Measurements from ENCODE around the gene MAPKAPK3.

DNA sequence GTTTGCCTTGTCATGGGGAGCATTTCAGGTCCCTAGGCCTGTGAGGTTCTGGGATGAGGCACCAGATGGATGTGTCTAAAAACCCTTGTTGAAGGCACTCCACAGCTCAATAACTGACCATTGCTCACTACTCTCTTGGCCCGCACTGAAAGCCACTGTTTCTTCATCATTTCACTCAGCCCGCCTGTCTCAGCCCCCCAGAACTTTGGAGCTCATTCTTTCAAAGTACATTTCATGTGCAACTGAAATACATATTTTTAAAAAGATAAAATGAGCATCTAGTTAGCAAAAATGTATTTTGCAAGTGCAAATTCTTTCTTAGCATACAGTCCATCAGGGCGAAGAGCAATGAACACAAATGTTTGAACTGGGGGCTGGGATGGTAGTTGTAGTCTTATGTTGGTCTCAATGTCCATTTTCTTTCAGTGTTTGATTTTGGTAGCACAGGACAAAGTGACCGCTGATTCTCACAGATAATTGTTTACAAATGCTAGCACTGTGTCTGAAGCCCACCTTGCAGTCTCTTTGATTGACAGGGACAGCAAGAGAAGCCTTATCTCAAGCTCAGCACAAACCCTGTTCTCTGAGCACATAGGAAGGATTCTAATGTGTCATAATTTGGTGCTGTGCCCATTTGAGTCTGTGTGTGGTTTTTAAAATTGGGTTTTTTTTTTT, 28.1 kb upstream of the MAPKAPK3 start:
- TF ChIP-seq, protein P1, sequence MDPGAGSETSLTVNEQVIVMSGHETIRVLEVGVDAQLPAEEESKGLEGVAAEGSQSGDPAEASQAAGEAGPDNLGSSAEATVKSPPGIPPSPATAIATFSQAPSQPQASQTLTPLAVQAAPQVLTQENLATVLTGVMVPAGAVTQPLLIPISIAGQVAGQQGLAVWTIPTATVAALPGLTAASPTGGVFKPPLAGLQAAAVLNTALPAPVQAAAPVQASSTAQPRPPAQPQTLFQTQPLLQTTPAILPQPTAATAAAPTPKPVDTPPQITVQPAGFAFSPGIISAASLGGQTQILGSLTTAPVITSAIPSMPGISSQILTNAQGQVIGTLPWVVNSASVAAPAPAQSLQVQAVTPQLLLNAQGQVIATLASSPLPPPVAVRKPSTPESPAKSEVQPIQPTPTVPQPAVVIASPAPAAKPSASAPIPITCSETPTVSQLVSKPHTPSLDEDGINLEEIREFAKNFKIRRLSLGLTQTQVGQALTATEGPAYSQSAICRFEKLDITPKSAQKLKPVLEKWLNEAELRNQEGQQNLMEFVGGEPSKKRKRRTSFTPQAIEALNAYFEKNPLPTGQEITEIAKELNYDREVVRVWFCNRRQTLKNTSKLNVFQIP (CRISPR knock-in tag; IDR thresholded peaks at IDR 0.05; ENCODE audit: borderline replicate concordance, low read depth): no peak
- TF ChIP-seq ARNTL (CRISPR knock-in tag; IDR thresholded peaks at IDR 0.05; ENCODE audit: borderline replicate concordance, low read depth): no peak
- no peak for TF ChIP-seq ZNF70 (CRISPR knock-in tag; IDR thresholded peaks at IDR 0.05)
- no peak for TF ChIP-seq ZC3H10 (CRISPR knock-in tag; IDR thresholded peaks at IDR 0.05)
- TF ChIP-seq, protein P2, sequence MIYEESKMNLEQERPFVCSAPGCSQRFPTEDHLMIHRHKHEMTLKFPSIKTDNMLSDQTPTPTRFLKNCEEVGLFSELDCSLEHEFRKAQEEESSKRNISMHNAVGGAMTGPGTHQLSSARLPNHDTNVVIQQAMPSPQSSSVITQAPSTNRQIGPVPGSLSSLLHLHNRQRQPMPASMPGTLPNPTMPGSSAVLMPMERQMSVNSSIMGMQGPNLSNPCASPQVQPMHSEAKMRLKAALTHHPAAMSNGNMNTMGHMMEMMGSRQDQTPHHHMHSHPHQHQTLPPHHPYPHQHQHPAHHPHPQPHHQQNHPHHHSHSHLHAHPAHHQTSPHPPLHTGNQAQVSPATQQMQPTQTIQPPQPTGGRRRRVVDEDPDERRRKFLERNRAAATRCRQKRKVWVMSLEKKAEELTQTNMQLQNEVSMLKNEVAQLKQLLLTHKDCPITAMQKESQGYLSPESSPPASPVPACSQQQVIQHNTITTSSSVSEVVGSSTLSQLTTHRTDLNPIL (CRISPR knock-in tag; IDR thresholded peaks at IDR 0.05; ENCODE audit: low read depth): no peak
- TF ChIP-seq, protein P3, sequence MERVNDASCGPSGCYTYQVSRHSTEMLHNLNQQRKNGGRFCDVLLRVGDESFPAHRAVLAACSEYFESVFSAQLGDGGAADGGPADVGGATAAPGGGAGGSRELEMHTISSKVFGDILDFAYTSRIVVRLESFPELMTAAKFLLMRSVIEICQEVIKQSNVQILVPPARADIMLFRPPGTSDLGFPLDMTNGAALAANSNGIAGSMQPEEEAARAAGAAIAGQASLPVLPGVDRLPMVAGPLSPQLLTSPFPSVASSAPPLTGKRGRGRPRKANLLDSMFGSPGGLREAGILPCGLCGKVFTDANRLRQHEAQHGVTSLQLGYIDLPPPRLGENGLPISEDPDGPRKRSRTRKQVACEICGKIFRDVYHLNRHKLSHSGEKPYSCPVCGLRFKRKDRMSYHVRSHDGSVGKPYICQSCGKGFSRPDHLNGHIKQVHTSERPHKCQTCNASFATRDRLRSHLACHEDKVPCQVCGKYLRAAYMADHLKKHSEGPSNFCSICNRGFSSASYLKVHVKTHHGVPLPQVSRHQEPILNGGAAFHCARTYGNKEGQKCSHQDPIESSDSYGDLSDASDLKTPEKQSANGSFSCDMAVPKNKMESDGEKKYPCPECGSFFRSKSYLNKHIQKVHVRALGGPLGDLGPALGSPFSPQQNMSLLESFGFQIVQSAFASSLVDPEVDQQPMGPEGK (CRISPR knock-in tag; IDR thresholded peaks at IDR 0.05; ENCODE audit: borderline replicate concordance): no peak
- TF ChIP-seq, protein P4, sequence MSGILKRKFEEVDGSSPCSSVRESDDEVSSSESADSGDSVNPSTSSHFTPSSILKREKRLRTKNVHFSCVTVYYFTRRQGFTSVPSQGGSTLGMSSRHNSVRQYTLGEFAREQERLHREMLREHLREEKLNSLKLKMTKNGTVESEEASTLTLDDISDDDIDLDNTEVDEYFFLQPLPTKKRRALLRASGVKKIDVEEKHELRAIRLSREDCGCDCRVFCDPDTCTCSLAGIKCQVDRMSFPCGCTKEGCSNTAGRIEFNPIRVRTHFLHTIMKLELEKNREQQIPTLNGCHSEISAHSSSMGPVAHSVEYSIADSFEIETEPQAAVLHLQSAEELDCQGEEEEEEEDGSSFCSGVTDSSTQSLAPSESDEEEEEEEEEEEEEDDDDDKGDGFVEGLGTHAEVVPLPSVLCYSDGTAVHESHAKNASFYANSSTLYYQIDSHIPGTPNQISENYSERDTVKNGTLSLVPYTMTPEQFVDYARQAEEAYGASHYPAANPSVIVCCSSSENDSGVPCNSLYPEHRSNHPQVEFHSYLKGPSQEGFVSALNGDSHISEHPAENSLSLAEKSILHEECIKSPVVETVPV (CRISPR knock-in tag; IDR thresholded peaks at IDR 0.05): no peak
- TF ChIP-seq OSR1 (CRISPR knock-in tag; IDR thresholded peaks at IDR 0.05): no peak
- no peak for TF ChIP-seq ZFP30 (CRISPR knock-in tag; IDR thresholded peaks at IDR 0.05)
- no peak for TF ChIP-seq ISL1 (CRISPR knock-in tag; IDR thresholded peaks at IDR 0.05)
- TF ChIP-seq RARB (CRISPR knock-in tag; IDR thresholded peaks at IDR 0.05): no peak
- no peak for TF ChIP-seq BACH2 (CRISPR knock-in tag; IDR thresholded peaks at IDR 0.05; ENCODE audit: borderline replicate concordance)
- no peak for TF ChIP-seq SNAI2 (CRISPR knock-in tag; IDR thresholded peaks at IDR 0.05)
- no peak for TF ChIP-seq CSDC2 (CRISPR knock-in tag; IDR thresholded peaks at IDR 0.05)
